Endothelial cell of umbilical vein (primary cell): ENCODE measurements around the gene CIROP. TPM values are rescaled to one million over a fixed set of nuclear protein-coding genes. Genes with fewer than 3 reads are reported as not detected.

ENCODE experiments used
- BruUV-seq: library from RNA; stranded (reverse); fragments of 400-500 nt; replicated peaks from 2 replicates; lab custom pipeline; 2021; lab: Mats Ljungman, UMichigan
- CTCF ChIA-PET: fragments of 300-600, 350-600 bp; sonication (Branson Sonifier 250); formaldehyde crosslinking; loops from one replicate; lab custom pipeline; 2021; ENCODE audit warnings: antibody characterized with exemption, inconsistent platforms; lab: Charles Lee
- POLR2A ChIA-PET: fragments of 300-600, 350-600 bp; sonication (Branson Sonifier 250); formaldehyde crosslinking; loops from one replicate; lab custom pipeline; 2021; ENCODE audit warnings: antibody characterized with exemption, inconsistent platforms; lab: Charles Lee
- DNase-seq: peaks from one replicate; pipeline ENCODE4 v3.0.0-alpha.2; 2011; ENCODE audit warnings: low read depth, low spot score
- FAIRE-seq: peaks from 2 replicates; lab custom pipeline; 2011; peaks lifted over from hg19 to GRCh38; lab: Jason Lieb, UNC
- H2AFZ ChIP-seq: 2 replicates; pipeline ENCODE4 v1.6.0; 2012; ENCODE audit warnings: low read depth, low read length, control low read depth, inconsistent platforms
- H3K27ac ChIP-seq: 2 replicates; pipeline ENCODE4 v1.5.1; 2011; ENCODE audit warnings: low read depth, mild to moderate bottlenecking, control low read depth, low read length, moderate library complexity; ENCODE audit not compliant: insufficient read depth
- H3K27me3 ChIP-seq, 2 experiments: 2 replicates each; pipeline versions ENCODE4 v1.6.0 to v1.6.1; 2011; ENCODE audit warnings: low read length in 2 of 2, mixed read lengths in 1 of 2; ENCODE audit not compliant: control insufficient read depth in 2 of 2, insufficient read depth in 2 of 2
- H3K36me3 ChIP-seq, 2 experiments: 2 replicates in 1 of 2; 3 replicates in 1 of 2; pipeline ENCODE4 v1.5.1; 2011; ENCODE audit warnings: low read length in 2 of 2, mild to moderate bottlenecking in 1 of 2, moderate library complexity in 1 of 2; ENCODE audit not compliant: control insufficient read depth in 2 of 2, insufficient read depth in 2 of 2; ENCODE audit errors: extremely low read depth in 1 of 2
- H3K4me1 ChIP-seq: 3 replicates; pipeline ENCODE4 v1.5.1; 2011; ENCODE audit warnings: mild to moderate bottlenecking, low read length; ENCODE audit not compliant: control insufficient read depth, insufficient read depth; ENCODE audit errors: extremely low read depth
- H3K4me2 ChIP-seq: 2 replicates; pipeline ENCODE4 v1.6.1; 2011; ENCODE audit warnings: low read length, control low read depth, mixed read lengths; ENCODE audit not compliant: insufficient read depth
- H3K4me3 ChIP-seq, 3 experiments: fragments of 200-600 bp in 1 of 3; sonication (generic), shearing (Covaris generic) in 1 of 3; replicated peaks in 1 of 3; 2 replicates each; pipeline ENCODE4 v1.5.1; 2011 to 2016; ENCODE audit warnings: control low read depth in 3 of 3, low read length in 3 of 3, mild to moderate bottlenecking in 2 of 3, inconsistent platforms in 1 of 3, low read depth in 1 of 3, moderate library complexity in 1 of 3; ENCODE audit not compliant: insufficient read depth in 1 of 3
- H3K79me2 ChIP-seq: 2 replicates; pipeline ENCODE4 v1.6.0; 2012; ENCODE audit warnings: low read length, inconsistent platforms; ENCODE audit not compliant: control insufficient read depth, insufficient read depth
- H3K9ac ChIP-seq: replicated peaks from 2 replicates; pipeline ENCODE3; 2011; ENCODE audit warnings: low read length, control low read depth; ENCODE audit not compliant: insufficient read depth; ENCODE audit errors: extremely low read depth
- H3K9me1 ChIP-seq: replicated peaks from 3 replicates; pipeline ENCODE4 v1.6.0; 2011; ENCODE audit warnings: mild to moderate bottlenecking, low read length; ENCODE audit not compliant: control insufficient read depth, insufficient read depth; ENCODE audit errors: extremely low read depth
- H3K9me3 ChIP-seq: replicated peaks from 2 replicates; pipeline ENCODE4 v1.5.1; 2012; ENCODE audit warnings: low read length, inconsistent platforms; ENCODE audit not compliant: control insufficient read depth, insufficient read depth
- H4K20me1 ChIP-seq: replicated peaks from 2 replicates; pipeline ENCODE3; 2011; ENCODE audit warnings: mild to moderate bottlenecking, low read length; ENCODE audit not compliant: control insufficient read depth, insufficient read depth; ENCODE audit errors: extremely low read depth
- CTCF ChIP-seq, 2 donors: IDR thresholded peaks; 1 replicate in 1 of 2; 2 replicates in 1 of 2; pipeline ENCODE4 v1.5.1; 2011; ENCODE audit warnings: low read length in 2 of 2, mild to moderate bottlenecking in 2 of 2, moderate library complexity in 2 of 2, control low read depth in 1 of 2, inconsistent platforms in 1 of 2, low read depth in 1 of 2; ENCODE audit not compliant: insufficient read depth in 1 of 2; ENCODE audit errors: extremely low read depth in 1 of 2
- EZH2 ChIP-seq: IDR thresholded peaks from 2 replicates; pipeline ENCODE4 v1.6.1; 2012; ENCODE audit warnings: borderline replicate concordance, low read depth, mild to moderate bottlenecking, moderate library complexity, low read length, inconsistent platforms; ENCODE audit not compliant: severe bottlenecking
- FOS ChIP-seq: IDR thresholded peaks from 2 replicates; pipeline ENCODE4 v1.6.1; 2011; ENCODE audit warnings: mild to moderate bottlenecking, low read length, moderate library complexity, borderline replicate concordance; ENCODE audit not compliant: insufficient read depth
- GATA2 ChIP-seq: IDR thresholded peaks from 2 replicates; pipeline ENCODE4 v1.7.0; 2011; ENCODE audit warnings: low read depth, mild to moderate bottlenecking, moderate library complexity, mixed read lengths, low read length; ENCODE audit not compliant: insufficient read length, insufficient read depth
- JUN ChIP-seq: IDR thresholded peaks from 2 replicates; pipeline ENCODE4 v1.6.1; 2011; ENCODE audit warnings: borderline replicate concordance, low read depth; ENCODE audit not compliant: insufficient read length, insufficient read depth
- MYC ChIP-seq: IDR thresholded peaks from one replicate; pipeline ENCODE4 v1.6.1; 2011; ENCODE audit warnings: mild to moderate bottlenecking, low read depth, low read length
- POLR2A ChIP-seq: IDR thresholded peaks from 2 replicates; pipeline ENCODE4 v1.6.1; 2012; ENCODE audit warnings: low read depth, mild to moderate bottlenecking, control low read depth, low read length
- POLR2AphosphoS5 ChIP-seq: IDR thresholded peaks from 2 replicates; pipeline ENCODE4 v1.6.1; 2012; ENCODE audit warnings: low read depth, mild to moderate bottlenecking, control low read depth, low read length, moderate library complexity; ENCODE audit not compliant: insufficient read depth
- dilution Hi-C: fragments of 300-500 bp; cut with MboI; formaldehyde crosslinking; loops from one replicate; pipeline ENCODE4 v1.15.0; 2019; ENCODE audit warnings: low sequenced_read_pairs; ENCODE audit not compliant: extremely low pct_ligation_motif_present
- intact Hi-C: fragments of 100-400 bp; cut with micrococcal nuclease; formaldehyde crosslinking; loops from one replicate; pipeline ENCODE4 v1.10.0; 2022
- polyA plus RNA-seq, 4 experiments: library from polyadenylated mRNA; depleted of rRNA in 3 of 4; stranded (reverse) in 3 of 4; unstranded in 1 of 4; fragments of >200 nt; gene quantifications; 2 replicates each; pipeline versions ENCODE4 v1.2.1 to v1.2.3, GENCODE V29; 2011 to 2012; ENCODE audit warnings: missing spikeins in 1 of 4
- total RNA-seq: library from RNA; stranded (reverse); gene quantifications from 2 replicates; pipeline ENCODE4 v1.2.3, GENCODE V29; 2021
- TF ChIP-seq, protein P1 (sequence below): IDR thresholded peaks from 2 replicates; pipeline ENCODE4 v1.6.1; 2011; ENCODE audit not compliant: insufficient read depth, insufficient read length

CIROP gene
- total and polyA plus RNA-seq, 2 donors (not counting 3 experiments of a cell fraction or from before 2014, with no cell fraction given), result not detected

DNA sequence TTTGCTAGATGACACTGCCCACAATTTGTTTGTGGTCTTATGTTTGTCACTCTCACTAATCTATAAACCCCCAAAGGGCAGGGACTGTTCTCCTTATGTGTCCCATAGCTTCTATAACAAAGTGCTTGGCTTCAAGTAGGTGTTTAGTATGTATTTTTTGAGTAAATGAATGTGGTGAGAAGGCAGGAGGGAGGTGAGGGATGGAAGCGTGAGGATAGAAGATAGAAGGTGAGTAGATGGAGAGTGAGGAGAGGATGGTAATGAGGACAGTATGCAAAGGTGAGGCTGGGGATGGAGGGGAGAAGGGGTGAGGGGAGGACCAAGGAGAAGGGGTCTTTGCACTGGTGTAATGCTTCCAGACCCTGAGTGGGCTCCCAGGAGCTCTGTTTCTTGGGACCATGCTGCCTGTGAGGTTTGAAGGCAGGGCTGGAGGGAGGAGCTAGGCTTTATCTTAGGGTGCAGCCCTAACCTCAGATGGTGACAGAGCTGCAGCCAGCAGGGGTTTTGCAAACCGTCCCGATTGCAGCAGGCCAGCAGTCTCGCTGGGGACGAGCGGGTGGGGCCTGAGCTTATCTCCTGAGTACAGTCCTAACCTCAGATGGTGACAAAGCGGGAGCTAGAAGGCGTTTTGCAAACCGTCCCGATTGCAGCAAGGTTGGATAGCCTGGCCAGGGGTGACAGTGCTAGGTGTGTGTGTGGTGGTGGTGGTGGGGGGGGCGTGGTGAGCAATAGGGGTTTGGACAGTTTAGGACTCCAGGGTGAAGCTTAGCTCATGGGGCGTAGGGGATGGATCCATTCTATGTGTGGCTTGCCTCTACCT lies 7.8 kb upstream of the CIROP start:
- POLR2A ChIA-PET, result no interaction called here
- DNase-seq (no peak), FAIRE-seq (no peak)
- Histone ChIP-seq H3K36me3 (no peaks in the 10 kb centered on the region), H3K9me3 (no peaks in the 10 kb centered on the region), H3K9me1 (no peaks in the 10 kb centered on the region), H3K4me3 (no peak overlapping the region), H3K9ac (no peak overlapping the region), H3K79me2 (no peaks in the 10 kb centered on the region), H3K4me1 (peaks cover 13% of the 10 kb centered on the region), H2AFZ (no peak overlapping the region), H3K4me2 (no peak overlapping the region), H3K27me3 (peaks cover 9 to 10% of the 10 kb centered on the region in 2 experiments), H3K27ac (no peak overlapping the region), H4K20me1 (no peaks in the 10 kb centered on the region)
- TF ChIP-seq POLR2AphosphoS5, result no peak
- no peak for TF ChIP-seq MYC
- TF ChIP-seq GATA2, result no peak
- no TSS peak for BruUV-seq
- CTCF ChIA-PET, result interaction anchor here (0.6 to 6.7 kb wide), 6 partner anchors 8 to 125 kb away, joined by 3 to 141 read pairs (median 64); no protein-coding TSS in a partner anchor
- intact Hi-C loops, result no loop called here
- dilution Hi-C loops, result no loop called here

GRCh38 chr14:23110579-23111365 lies 6.0 kb upstream of the CIROP start:
- H4K20me1 ChIP-seq, result no peaks in the 10 kb centered on the region
- H3K9me3 ChIP-seq, result no peaks in the 10 kb centered on the region
- TF ChIP-seq EZH2, result no peak
- no peak for TF ChIP-seq CTCF (IDR thresholded peaks at IDR 0.05; ENCODE audit: extremely low read depth in 1 of 2, insufficient read depth in 1 of 2, low read depth in 1 of 2, low read length in 2 of 2)
- TF ChIP-seq POLR2A, result no peak
- no peak for TF ChIP-seq FOS
- TF ChIP-seq POLR2AphosphoS5, result no peak
- TF ChIP-seq GATA2, result no peak
- no peak for TF ChIP-seq JUN
- TF ChIP-seq MYC, result no peak
- TF ChIP-seq, protein P1, sequence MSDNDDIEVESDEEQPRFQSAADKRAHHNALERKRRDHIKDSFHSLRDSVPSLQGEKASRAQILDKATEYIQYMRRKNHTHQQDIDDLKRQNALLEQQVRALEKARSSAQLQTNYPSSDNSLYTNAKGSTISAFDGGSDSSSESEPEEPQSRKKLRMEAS, result no peak
- H3K27me3 ChIP-seq, result peaks cover 9 to 10% of the 10 kb centered on the region in 2 experiments
- CTCF ChIA-PET, result interaction anchor here (0.8 to 6.7 kb wide), 9 partner anchors 10 to 123 kb away, joined by 3 to 141 read pairs (median 13); partner anchors contain the start of genes ACIN1 and C14orf119
- no peaks in the 10 kb centered on the region for H3K9me1 ChIP-seq
- BruUV-seq, result no TSS peak
- H3K27ac ChIP-seq, result no peak overlapping the region
- H3K4me2 ChIP-seq, result no peak overlapping the region
- H3K9ac ChIP-seq, result no peak overlapping the region
- POLR2A ChIA-PET, result interaction anchor here (1.5 kb wide), 1 partner anchor 16 kb away, joined by 5 read pairs; the partner anchor contains the start of genes ACIN1 and C14orf119
- DNase-seq (no peak), FAIRE-seq (no peak)
- dilution Hi-C loops (no loop called here), intact Hi-C loops (no loop called here)
- H2AFZ ChIP-seq, result no peak overlapping the region
- H3K4me1 ChIP-seq, result peaks cover 13% of the 10 kb centered on the region
- no peaks in the 10 kb centered on the region for H3K79me2 ChIP-seq
- H3K4me3 ChIP-seq, result no peak overlapping the region
- no peaks in the 10 kb centered on the region for H3K36me3 ChIP-seq
